ENCODE measurements around the gene ZGLP1. TPM values are rescaled to one million over a fixed set of nuclear protein-coding genes. Genes with fewer than 3 reads are reported as not detected.

Gene ZGLP1
- total and polyA plus RNA-seq, 2 experiments from 2014 or later, result 4.1 to 12.2 TPM

DNA sequence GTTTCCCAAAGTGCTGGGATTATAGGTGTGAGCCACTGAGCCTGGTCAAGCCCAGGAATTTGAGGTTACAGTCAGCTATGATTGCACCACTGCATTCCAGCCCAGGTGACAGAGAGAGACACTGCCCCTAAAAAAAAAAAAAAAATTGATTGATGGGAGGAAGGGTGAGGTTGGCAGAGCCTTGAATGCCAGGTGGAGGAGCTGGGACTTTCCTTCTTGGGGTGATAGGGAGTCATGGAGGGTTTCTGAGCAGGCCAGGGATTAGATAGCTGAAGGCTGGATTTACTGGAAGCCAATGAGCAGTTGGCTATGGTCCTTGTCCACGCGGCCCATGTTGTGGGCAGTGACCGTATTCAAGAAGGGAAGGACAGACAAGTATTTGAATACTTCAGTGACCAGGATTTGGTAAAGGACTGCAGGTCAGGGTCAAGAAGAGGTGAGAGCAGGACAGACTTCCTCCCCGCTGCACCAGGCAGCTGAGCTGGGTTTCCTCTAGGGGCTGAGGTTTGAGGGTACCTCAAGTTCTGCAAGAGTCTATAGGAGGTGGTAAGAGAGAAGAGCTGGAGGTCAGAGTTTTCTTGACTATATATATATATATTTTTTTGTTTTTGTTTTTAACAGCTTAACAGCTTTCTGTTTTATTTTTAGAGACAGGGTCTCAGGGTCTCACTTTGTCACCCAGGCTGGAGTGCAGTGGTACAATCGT, 29.7 kb downstream of the ZGLP1 start:
- Histone ChIP-seq H3K36me3 (no peaks in the 10 kb centered on the region), H3K9me3 (ENCODE audit: low read depth) (no peaks in the 10 kb centered on the region), H3K4me1 (ENCODE audit: low read depth) (no peaks in the 10 kb centered on the region), H3K4me3 (no peak overlapping the region), H3K27me3 (no peaks in the 10 kb centered on the region), H3K27ac (no peak overlapping the region)
- no peak for DNase-seq (ENCODE audit: low read depth in 1 of 2, low spot score in 1 of 2)
- TF ChIP-seq CTCF (IDR thresholded peaks at IDR 0.05; ENCODE audit: low read depth, low read length), result no peak

DNA sequence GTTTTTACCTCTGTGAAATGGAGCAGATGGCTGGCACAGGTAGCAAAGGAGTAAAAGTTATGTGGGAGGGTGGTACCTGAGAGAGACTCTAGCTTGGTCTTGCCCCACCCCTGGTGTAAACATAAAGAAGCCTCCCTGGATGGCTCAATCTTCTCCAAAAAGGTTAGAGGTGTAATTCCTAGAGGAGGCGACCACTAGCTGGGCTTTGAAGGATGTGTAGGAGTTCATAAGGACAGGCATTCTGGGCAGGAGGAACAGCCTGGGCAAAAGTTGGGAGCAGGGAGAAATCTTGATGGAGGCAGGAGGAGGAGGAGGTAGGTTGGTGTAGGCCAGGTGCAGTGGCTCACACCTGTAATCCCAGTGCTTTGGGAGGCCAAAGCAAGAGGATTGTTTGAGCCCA, 30.7 kb downstream of the ZGLP1 start:
- Histone ChIP-seq H3K4me1 (ENCODE audit: low read depth) (no peaks in the 10 kb centered on the region), H3K4me3 (no peak overlapping the region), H3K27ac (no peak overlapping the region), H3K36me3 (no peaks in the 10 kb centered on the region), H3K9me3 (ENCODE audit: low read depth) (no peaks in the 10 kb centered on the region), H3K27me3 (no peaks in the 10 kb centered on the region)
- no peak for DNase-seq (ENCODE audit: low read depth in 1 of 2, low spot score in 1 of 2)
- no peak for TF ChIP-seq CTCF (IDR thresholded peaks at IDR 0.05; ENCODE audit: low read depth, low read length)

DNA sequence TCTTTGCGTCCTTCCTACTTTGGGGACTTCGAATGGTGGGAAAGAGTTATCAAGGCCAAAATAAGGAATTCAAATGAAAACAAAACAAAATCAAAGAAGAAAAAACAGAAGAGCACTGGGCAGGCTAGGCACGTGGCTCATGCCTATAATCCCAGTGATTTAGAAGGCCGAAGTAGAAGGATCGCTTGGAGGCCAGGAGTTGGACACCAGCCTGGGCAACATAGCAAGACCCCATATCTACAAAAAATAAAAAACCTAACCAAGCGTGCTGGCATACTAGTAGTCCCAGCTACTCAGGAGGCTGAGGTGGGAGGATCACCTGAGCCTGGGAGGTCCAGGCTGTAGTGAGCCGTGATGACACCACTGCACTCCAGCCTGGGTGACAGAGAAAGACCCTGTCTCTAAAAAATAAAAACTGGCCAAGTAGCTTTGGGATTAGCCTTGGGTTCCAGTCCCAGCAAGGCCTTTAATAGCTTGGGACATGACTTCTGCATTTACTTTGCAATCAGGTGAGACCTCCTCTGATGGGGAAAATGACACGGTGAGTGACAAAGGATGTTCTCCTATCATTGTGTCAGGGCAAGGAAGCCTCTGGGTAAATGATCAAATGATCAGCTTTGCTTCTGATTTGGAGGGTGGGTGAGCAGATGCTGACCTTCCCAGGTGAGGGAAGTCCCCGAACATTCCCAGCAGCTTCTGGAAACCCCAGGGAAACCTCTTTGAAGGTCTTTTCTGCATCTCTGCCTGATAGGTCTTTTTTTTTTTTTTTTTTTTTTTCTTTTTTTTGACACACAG, 31.6 kb downstream of the ZGLP1 start:
- Histone ChIP-seq H3K27ac (no peak overlapping the region), H3K4me1 (ENCODE audit: low read depth) (no peaks in the 10 kb centered on the region), H3K36me3 (no peaks in the 10 kb centered on the region), H3K9me3 (ENCODE audit: low read depth) (no peaks in the 10 kb centered on the region), H3K4me3 (no peak overlapping the region), H3K27me3 (peaks cover under 1% of the 10 kb centered on the region)
- DNase-seq (ENCODE audit: low read depth in 1 of 2, low spot score in 1 of 2), result no peak
- no peak for TF ChIP-seq CTCF (IDR thresholded peaks at IDR 0.05; ENCODE audit: low read depth, low read length)

GRCh38 chr19:10274589-10274988, 35.0 kb downstream of the ZGLP1 start:
- no peaks in the 10 kb centered on the region for H3K36me3 ChIP-seq
- H3K4me3 ChIP-seq, result no peak overlapping the region
- H3K4me1 ChIP-seq (ENCODE audit: low read depth), result no peaks in the 10 kb centered on the region
- no peak overlapping the region for H3K27ac ChIP-seq
- DNase-seq (ENCODE audit: low read depth in 1 of 2, low spot score in 1 of 2), result no peak
- no peaks in the 10 kb centered on the region for H3K9me3 ChIP-seq (ENCODE audit: low read depth)
- peaks cover 32% of the 10 kb centered on the region for H3K27me3 ChIP-seq
- TF ChIP-seq CTCF (IDR thresholded peaks at IDR 0.05; ENCODE audit: low read depth, low read length), result no peak

- H3K9me3 ChIP-seq (ENCODE audit: low read depth), result no peaks in the 10 kb centered on the region
- H3K27me3 ChIP-seq, result peaks cover 33% of the 10 kb centered on the region
- TF ChIP-seq CTCF (IDR thresholded peaks at IDR 0.05; ENCODE audit: low read depth, low read length), result no peak
- no peak overlapping the region for H3K27ac ChIP-seq
- H3K4me1 ChIP-seq (ENCODE audit: low read depth), result no peaks in the 10 kb centered on the region
- H3K36me3 ChIP-seq, result no peaks in the 10 kb centered on the region
- DNase-seq (ENCODE audit: low read depth in 1 of 2, low spot score in 1 of 2), result peak in 1 of 2 donors; percentile 51
- H3K4me3 ChIP-seq, result no peak overlapping the region
Observed at GRCh38 chr19:10271543-10272086, 38.0 kb downstream of the ZGLP1 start.
